K562 (cell line): Measurements from ENCODE around the gene PITRM1. TPM values are rescaled to one million over a fixed set of nuclear protein-coding genes. Genes with fewer than 3 reads are reported as not detected.
A peak's percentile ranks its signal among the peaks of the same experiment; 100 is the strongest.

Source experiments
- ATAC-seq: fragments of 200-7000 bp; cut with Tn5 transposase; 3 replicates; pipeline ENCODE4 v1.9.1; 2020; ENCODE audit warnings: moderate library complexity
- BruUV-seq: library from RNA; stranded (reverse); fragments of 400-500 nt; replicated peaks from 2 replicates; lab custom pipeline; 2021; lab: Mats Ljungman, UMichigan
- CTCF ChIA-PET: fragments of 300-600 bp; formaldehyde crosslinking; extraction: SDS; loops from one replicate; lab custom pipeline; 2021; ENCODE audit warnings: low intra/inter-chr PET ratio; lab: Yijun Ruan, JAX
- POLR2A ChIA-PET: fragments of 300-600, 350-650 bp; sonication (Branson Sonifier 250); formaldehyde crosslinking; extraction: SDS; loops from one replicate; lab custom pipeline; 2021; ENCODE audit warnings: antibody characterized with exemption, inconsistent platforms; lab: Yijun Ruan, JAX
- DNase-seq, 4 experiments: peaks; one replicate each; pipeline versions ENCODE4 v3.0.0 to v3.0.0-alpha.2; 2011 to 2018; ENCODE audit warnings: low spot score in 3 of 4, mixed read lengths in 3 of 4; ENCODE audit errors: extremely low read depth in 1 of 4
- FAIRE-seq: peaks from 2 replicates; lab custom pipeline; 2011; peaks lifted over from hg19 to GRCh38; lab: Jason Lieb, UNC
- H2AFZ ChIP-seq: 2 replicates; pipeline ENCODE4 v1.6.0; 2011; ENCODE audit warnings: low read depth, low read length, control low read depth, inconsistent platforms
- H3K27ac ChIP-seq: fragments of 200-600 bp; 3 replicates; pipeline ENCODE4 v1.8.0; 2011; ENCODE audit warnings: low read depth, mild to moderate bottlenecking, control low read depth, inconsistent platforms, low read length, moderate library complexity, mixed read lengths; ENCODE audit errors: extremely low read depth
- H3K27me3 ChIP-seq, 2 experiments: fragments of 300-600 bp in 1 of 2; 2 replicates in 1 of 2; 3 replicates in 1 of 2; pipeline versions ENCODE4 v1.6.0 to v1.8.0; 2011; ENCODE audit warnings: inconsistent platforms in 2 of 2, low read length in 2 of 2, mild to moderate bottlenecking in 1 of 2, mixed read lengths in 1 of 2, moderate library complexity in 1 of 2; ENCODE audit not compliant: control insufficient read depth in 2 of 2, insufficient read depth in 2 of 2
- H3K36me3 ChIP-seq: fragments of 300-600 bp; 3 replicates; pipeline ENCODE4 v1.8.0; 2011; ENCODE audit warnings: mild to moderate bottlenecking, low read length, inconsistent platforms; ENCODE audit not compliant: control insufficient read depth, insufficient read depth
- H3K4me1 ChIP-seq, 2 experiments: fragments of 200-600 bp in 1 of 2; replicated peaks in 1 of 2; 2 replicates in 1 of 2; 3 replicates in 1 of 2; pipeline versions ENCODE4 v1.5.1 to v1.8.0; 2011; ENCODE audit warnings: inconsistent platforms in 2 of 2, low read length in 2 of 2, mild to moderate bottlenecking in 1 of 2, mixed read lengths in 1 of 2, moderate library complexity in 1 of 2; ENCODE audit not compliant: control insufficient read depth in 2 of 2, insufficient read depth in 2 of 2
- H3K4me2 ChIP-seq: 2 replicates; pipeline ENCODE4 v1.6.1; 2011; ENCODE audit warnings: low read length, control low read depth, inconsistent platforms, mixed read lengths; ENCODE audit not compliant: insufficient read depth
- H3K4me3 ChIP-seq: fragments of 200-600 bp; sonication (generic), shearing (Covaris generic); 2 replicates; pipeline ENCODE4 v1.5.1; 2016; ENCODE audit warnings: control low read depth, inconsistent platforms
- H3K79me2 ChIP-seq: fragments of 200-600 bp; 3 replicates; pipeline ENCODE4 v1.8.0; 2011; ENCODE audit warnings: low read length, inconsistent platforms; ENCODE audit not compliant: control insufficient read depth, insufficient read depth
- H3K9ac ChIP-seq, 2 experiments: 2 replicates each; pipeline versions ENCODE4 v1.6.0 to v1.6.1; 2011; ENCODE audit warnings: low read depth in 2 of 2, low read length in 2 of 2, control low read depth in 1 of 2, inconsistent platforms in 1 of 2, mild to moderate bottlenecking in 1 of 2, mixed read lengths in 1 of 2; ENCODE audit not compliant: insufficient read depth in 1 of 2
- H3K9me1 ChIP-seq: one replicate; pipeline ENCODE4 v1.6.0; 2011; ENCODE audit warnings: inconsistent platforms, mild to moderate bottlenecking, low read length, moderate library complexity; ENCODE audit not compliant: control insufficient read depth, insufficient read depth
- H3K9me3 ChIP-seq: replicated peaks from 2 replicates; pipeline ENCODE4 v1.5.1; 2011; ENCODE audit warnings: low read depth, low read length, inconsistent platforms; ENCODE audit not compliant: control insufficient read depth, insufficient read depth
- H4K20me1 ChIP-seq: replicated peaks from 2 replicates; pipeline ENCODE4 v1.6.1; 2011; ENCODE audit warnings: low read length, inconsistent platforms, mixed read lengths; ENCODE audit not compliant: control insufficient read depth, insufficient read depth
- CEBPB ChIP-seq: fragments of 450-650 bp; IDR thresholded peaks from 2 replicates; pipeline ENCODE4 v1.6.1; 2016; ENCODE audit warnings: missing genetic modification characterization, missing compliant biosample characterization
- EGR1 ChIP-seq: fragments of 450-650 bp; conservative IDR thresholded peaks from 2 replicates; pipeline ENCODE4 v1.6.1; 2017; ENCODE audit warnings: mild to moderate bottlenecking
- ESRRA ChIP-seq: fragments of 450-650 bp; IDR thresholded peaks from 2 replicates; pipeline ENCODE4 v1.6.1; 2014; ENCODE audit warnings: low read depth, mild to moderate bottlenecking, moderate library complexity, borderline replicate concordance
- ETV5 ChIP-seq: sonication (generic); formaldehyde crosslinking; IDR thresholded peaks from 2 replicates; pipeline ENCODE4 v1.4.0; 2020; ENCODE audit warnings: low read depth, mild to moderate bottlenecking, missing genetic modification reagents
- MXD1 ChIP-seq: fragments of 250-450 bp; sonication (Bioruptor Pico); IDR thresholded peaks from 2 replicates; pipeline ENCODE4 v1.8.0; 2021; ENCODE audit warnings: borderline replicate concordance, mild to moderate bottlenecking, moderate library complexity; ENCODE audit not compliant: poor library complexity, severe bottlenecking
- POLR2G ChIP-seq: fragments of 200-400 bp; formaldehyde crosslinking; IDR thresholded peaks from 2 replicates; pipeline ENCODE4 v1.6.1; 2017; ENCODE audit warnings: low read depth, mild to moderate bottlenecking, antibody characterized with exemption, low read length, moderate library complexity
- RNF2 ChIP-seq: sonication (generic); IDR thresholded peaks from 2 replicates; pipeline ENCODE4 v1.6.1; 2016
- ZNF140 ChIP-seq: fragments of 250-450 bp; sonication (Bioruptor Pico); IDR thresholded peaks from 2 replicates; pipeline ENCODE4 v1.8.0; 2021; ENCODE audit warnings: moderate library complexity, mild to moderate bottlenecking, inconsistent platforms
- ZNF584 ChIP-seq: fragments of 200-800 bp; sonication (Bioruptor generic); IDR thresholded peaks from 2 replicates; pipeline ENCODE4 v1.6.1; 2016; ENCODE audit warnings: low read depth, mild to moderate bottlenecking, missing genetic modification characterization, missing compliant biosample characterization
- WGBS: fragments of 100-300 bp; shearing (Covaris generic); methylation state at CpG from one replicate; pipeline ENCODE4 v1.1.6; 2016; ENCODE audit warnings: low coverage, mixed read lengths; ENCODE audit not compliant: insufficient coverage; ENCODE audit errors: missing lambda C conversion rate; 5-methylcytosine and 5-hydroxymethylcytosine counted together
- in situ Hi-C: fragments of 300-500 bp; cut with MboI; formaldehyde crosslinking; loops from 4 replicates; pipeline ENCODE4 v1.15.0; 2018; ENCODE audit warnings: inconsistent platforms, mixed read lengths
- intact Hi-C: fragments of 100-400 bp; cut with micrococcal nuclease; formaldehyde crosslinking; loops from 2 replicates; pipeline ENCODE4 v1.14.2; 2022
- polyA plus RNA-seq, 8 experiments: library from polyadenylated mRNA; depleted of rRNA in 4 of 8; stranded (reverse) in 5 of 8; unstranded in 3 of 8; fragments of >200 nt; fragmentation: Nextera tagmentation in 2 of 8; fragmentation: Illumina TruSeq in 1 of 8; extraction: Ambion mirVana in 2 of 8; extraction: Trizol in 1 of 8; gene quantifications; 2 replicates each; pipeline versions ENCODE4 v1.2.1 to v1.2.3, GENCODE V29; 2011 to 2014; ENCODE audit warnings: inconsistent platforms in 1 of 8, missing spikeins in 1 of 8
- total RNA-seq, 7 experiments: library from RNA; depleted of rRNA in 6 of 7; stranded (reverse); fragments of >200 nt in 6 of 7; fragmentation: Illumina TruSeq in 2 of 7; extraction: Trizol in 2 of 7; gene quantifications; 2 replicates each; pipeline versions ENCODE4 v1.2.1 to v1.2.3, GENCODE V29; 2011 to 2021; ENCODE audit warnings: low replicate concordance in 1 of 7
- TF ChIP-seq, protein P1 (sequence below): fragments of 450-650 bp; IDR thresholded peaks from 2 replicates; pipeline ENCODE4 v1.6.1; 2016; ENCODE audit warnings: antibody characterized with exemption

Gene PITRM1
- total and polyA plus RNA-seq, 9 of the 15 experiments (the other 6 are each of a cell fraction or from before 2014, with no cell fraction given), result 21.1 to 70.4 (median 39.7) TPM

- TF ChIP-seq CEBPB (tag), result no peak
- TF ChIP-seq ZNF140 (CRISPR knock-in tag), result no peak
- TF ChIP-seq, protein P1, sequence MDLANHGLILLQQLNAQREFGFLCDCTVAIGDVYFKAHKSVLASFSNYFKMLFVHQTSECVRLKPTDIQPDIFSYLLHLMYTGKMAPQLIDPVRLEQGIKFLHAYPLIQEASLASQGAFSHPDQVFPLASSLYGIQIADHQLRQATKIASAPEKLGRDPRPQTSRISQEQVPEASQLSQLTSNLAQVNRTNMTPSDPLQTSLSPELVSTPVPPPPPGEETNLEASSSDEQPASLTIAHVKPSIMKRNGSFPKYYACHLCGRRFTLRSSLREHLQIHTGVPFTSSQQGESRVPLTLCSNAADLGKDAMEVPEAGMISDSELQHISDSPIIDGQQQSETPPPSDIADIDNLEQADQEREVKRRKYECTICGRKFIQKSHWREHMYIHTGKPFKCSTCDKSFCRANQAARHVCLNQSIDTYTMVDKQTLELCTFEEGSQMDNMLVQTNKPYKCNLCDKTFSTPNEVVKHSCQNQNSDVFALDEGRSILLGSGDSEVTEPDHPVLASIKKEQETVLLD, result no peak
- TF ChIP-seq POLR2G, result no peak
- TF ChIP-seq ESRRA, result no peak
- TF ChIP-seq ETV5 (CRISPR knock-in tag), result no peak
- TF ChIP-seq RNF2, result no peak
- no peak for TF ChIP-seq ZNF584 (CRISPR knock-in tag)
- no peak for TF ChIP-seq EGR1
- TF ChIP-seq MXD1 (CRISPR knock-in tag), result no peak
- TF ChIP-seq, all 486 proteins: peak for 0
- Histone ChIP-seq H3K4me2 (no peak overlapping the region), H2AFZ (no peak overlapping the region), H3K36me3 (peaks cover 67% of the 10 kb centered on the region), H3K9ac (peak overlapping the region in 1 of 2 experiments; percentile 56; a peak in 2 of 4 replicates), H3K27ac (peak overlapping the region; percentile 49; the same call in 2 of the 3 replicates), H3K4me1 (peaks cover 35 to 40% of the 10 kb centered on the region in 2 experiments), H3K9me1 (peaks cover 6% of the 10 kb centered on the region), H3K27me3 (no peaks in the 10 kb centered on the region), H3K79me2 (peaks cover 79% of the 10 kb centered on the region), H4K20me1 (no peaks in the 10 kb centered on the region), H3K9me3 (0 out of 2 replicates have a peak, but pooled peaks cover 3% of the 10 kb centered on the region), H3K4me3 (no peak overlapping the region)
- ATAC-seq, result no peak
- 87% methylated on average over 9 of the region's 9 CpGs for WGBS
- BruUV-seq, result no TSS peak
- CTCF ChIA-PET, result no interaction called here
- POLR2A ChIA-PET, result interaction anchor here (0.6 kb wide), 1 partner anchor 26 kb away, joined by 4 read pairs; no protein-coding TSS in a partner anchor
- FAIRE-seq, result no peak
- no peak for DNase-seq
- intact Hi-C loops, result no loop called here
- in situ Hi-C loops, result no loop called here
Observed at GRCh38 chr10:3097160-3097559, 75.4 kb downstream of the PITRM1 start.
